T-helper 22 cell (primary cell): Measurements from ENCODE around the gene ARHGEF38.
A peak's percentile ranks its signal among the peaks of the same experiment; 100 is the strongest.
"Not testable (repeated sequence)": the region's sequence is repeated elsewhere in the genome, so short reads cannot be mapped to it uniquely, and the experiment has no call there.

ENCODE experiments used
- DNase-seq: peaks from one replicate; pipeline ENCODE4 v3.0.0-alpha.2; 2020; ENCODE audit warnings: low read depth

Gene ARHGEF38

GRCh38 chr4:105652286-105652888 is 100.0 kb downstream of the ARHGEF38 start:
- no peak for DNase-seq

- no peak for DNase-seq
Observed at GRCh38 chr4:105657117-105657765, 104.8 kb downstream of the ARHGEF38 start.

- no peak for DNase-seq
Observed at GRCh38 chr4:105659190-105659589, 106.8 kb downstream of the ARHGEF38 start.

- DNase-seq, result no peak
Observed at GRCh38 chr4:105661028-105661427, 108.6 kb downstream of the ARHGEF38 start.

- no peak for DNase-seq
Observed at GRCh38 chr4:105662935-105663675, 110.7 kb downstream of the ARHGEF38 start.

GRCh38 chr4:105666693-105667092 is 114.3 kb downstream of the ARHGEF38 start:
- DNase-seq, result no peak

GRCh38 chr4:105670684-105671083 is 118.3 kb downstream of the ARHGEF38 start:
- no peak for DNase-seq

GRCh38 chr4:105671301-105671700 is 118.9 kb downstream of the ARHGEF38 start:
- DNase-seq, result no peak

GRCh38 chr4:105674011-105674410 is 121.6 kb downstream of the ARHGEF38 start:
- no peak for DNase-seq

- DNase-seq, result no peak
Observed at GRCh38 chr4:105677709-105678108, 125.3 kb downstream of the ARHGEF38 start.

GRCh38 chr4:105679186-105679585 is 126.8 kb downstream of the ARHGEF38 start:
- DNase-seq, result no peak

GRCh38 chr4:105683038-105683437 is 130.6 kb downstream of the ARHGEF38 start:
- no peak for DNase-seq

- DNase-seq, result no peak
Observed at GRCh38 chr4:105686571-105686970, 134.2 kb downstream of the ARHGEF38 start.

- not testable (repeated sequence) for DNase-seq
Observed at GRCh38 chr4:105694812-105695211, 142.4 kb downstream of the ARHGEF38 start.

GRCh38 chr4:105695832-105696231 is 143.4 kb downstream of the ARHGEF38 start:
- not testable (repeated sequence) for DNase-seq

- no peak for DNase-seq
Observed at GRCh38 chr4:105698607-105699006, 146.2 kb downstream of the ARHGEF38 start.

- no peak for DNase-seq
Observed at GRCh38 chr4:105707782-105708180, 155.4 kb downstream of the ARHGEF38 start.

- peak; percentile 74 for DNase-seq
Observed at GRCh38 chr4:105708181-105709080, 156.0 kb downstream of the ARHGEF38 start, which contains the start of the genes GSTCD and INTS12. GSTCD (plus strand) TSS chr4:105708784; CDS start chr4:105717614, 8,830 bp downstream. INTS12 (minus strand) TSS chr4:105708689; CDS start chr4:105700005, 8,684 bp downstream.

- DNase-seq, result no peak
Observed at GRCh38 chr4:105709081-105709450, 156.6 kb downstream of the ARHGEF38 start.

- DNase-seq, result no peak
Observed at GRCh38 chr4:105710012-105710600, 157.7 kb downstream of the ARHGEF38 start.

- DNase-seq, result no peak
Observed at GRCh38 chr4:105710678-105711077, 158.3 kb downstream of the ARHGEF38 start.

GRCh38 chr4:105712766-105713165 is 160.3 kb downstream of the ARHGEF38 start:
- no peak for DNase-seq
